ENCODE data around the gene DGLUCY.

GRCh38 chr14:91234791-91235114 lies 120.9 kb downstream of the DGLUCY start:
- TF ChIP-seq EZH2 (IDR thresholded peaks at IDR 0.05; ENCODE audit: insufficient read depth, low read length) = no peak
- TF ChIP-seq, protein P1, sequence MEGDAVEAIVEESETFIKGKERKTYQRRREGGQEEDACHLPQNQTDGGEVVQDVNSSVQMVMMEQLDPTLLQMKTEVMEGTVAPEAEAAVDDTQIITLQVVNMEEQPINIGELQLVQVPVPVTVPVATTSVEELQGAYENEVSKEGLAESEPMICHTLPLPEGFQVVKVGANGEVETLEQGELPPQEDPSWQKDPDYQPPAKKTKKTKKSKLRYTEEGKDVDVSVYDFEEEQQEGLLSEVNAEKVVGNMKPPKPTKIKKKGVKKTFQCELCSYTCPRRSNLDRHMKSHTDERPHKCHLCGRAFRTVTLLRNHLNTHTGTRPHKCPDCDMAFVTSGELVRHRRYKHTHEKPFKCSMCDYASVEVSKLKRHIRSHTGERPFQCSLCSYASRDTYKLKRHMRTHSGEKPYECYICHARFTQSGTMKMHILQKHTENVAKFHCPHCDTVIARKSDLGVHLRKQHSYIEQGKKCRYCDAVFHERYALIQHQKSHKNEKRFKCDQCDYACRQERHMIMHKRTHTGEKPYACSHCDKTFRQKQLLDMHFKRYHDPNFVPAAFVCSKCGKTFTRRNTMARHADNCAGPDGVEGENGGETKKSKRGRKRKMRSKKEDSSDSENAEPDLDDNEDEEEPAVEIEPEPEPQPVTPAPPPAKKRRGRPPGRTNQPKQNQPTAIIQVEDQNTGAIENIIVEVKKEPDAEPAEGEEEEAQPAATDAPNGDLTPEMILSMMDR (IDR thresholded peaks at IDR 0.05; ENCODE audit: insufficient read depth, low read depth, low read length) = no peak
